ENCODE data around the gene ZNF333.
"Not testable (repeated sequence)": the region's sequence is repeated elsewhere in the genome, so short reads cannot be mapped to it uniquely, and the experiment has no call there.

The ZNF333 gene

DNA sequence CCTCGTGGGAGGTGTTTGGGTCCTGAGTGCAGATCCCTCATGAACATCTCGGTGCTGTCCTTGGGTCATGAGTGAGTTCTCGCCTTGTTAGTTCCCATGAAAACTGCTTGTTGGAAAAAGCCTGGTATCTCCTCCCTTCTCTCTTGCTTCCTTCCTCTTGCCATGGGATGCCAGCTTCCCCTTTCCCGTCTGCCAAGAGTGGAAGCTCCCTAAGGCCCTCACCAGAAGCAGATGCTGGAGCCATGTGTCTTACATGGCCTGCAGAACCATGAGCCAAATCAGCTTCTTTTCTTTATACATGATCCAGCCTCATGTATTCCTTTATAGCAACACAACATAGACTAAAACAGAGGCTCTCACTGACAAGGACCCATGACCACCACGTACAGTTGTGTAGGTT, 80.3 kb downstream of the ZNF333 start:
- no peak for DNase-seq

DNA sequence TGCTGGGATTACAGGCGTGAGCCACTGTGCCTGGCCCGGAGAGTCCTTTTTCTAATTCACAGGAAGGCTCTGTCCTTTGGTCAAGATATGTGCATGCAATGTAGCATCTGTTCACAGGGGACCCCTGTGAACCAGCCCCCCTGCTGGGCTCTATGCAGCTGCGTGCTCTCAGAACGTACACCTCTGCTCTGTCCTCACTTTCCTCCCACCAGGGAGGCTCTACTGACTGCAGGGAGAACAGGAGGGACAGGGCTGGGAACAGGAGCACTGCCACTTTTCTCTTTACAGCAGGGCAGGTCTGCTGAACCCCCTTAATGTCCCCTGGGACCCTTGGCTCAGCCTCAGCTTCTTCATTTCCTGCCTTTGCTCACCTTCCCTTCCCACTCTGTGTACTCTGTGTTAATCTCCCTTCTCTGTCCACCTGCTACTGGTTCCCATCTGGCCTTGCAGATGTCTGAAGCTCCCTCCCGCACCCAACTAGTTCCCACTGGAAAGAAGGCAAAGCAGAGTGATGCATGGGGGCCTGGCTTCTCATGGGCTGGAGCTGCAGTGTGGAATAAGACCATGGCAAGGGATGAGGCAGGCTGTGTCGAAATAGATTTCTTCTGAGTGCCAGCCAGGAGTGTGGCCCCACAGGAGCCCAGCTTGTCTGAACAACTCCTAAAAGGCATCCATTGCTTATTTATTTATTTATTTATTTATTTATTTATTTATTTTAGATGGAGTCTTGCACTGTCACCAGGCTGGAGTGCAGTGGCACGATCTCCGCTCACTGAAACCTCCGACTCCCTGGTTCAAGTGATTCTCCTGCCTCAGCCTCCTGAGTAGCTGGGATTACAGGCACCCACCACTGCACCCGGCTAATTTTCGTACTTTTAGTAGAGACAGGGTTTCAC, 81.3 kb downstream of the ZNF333 start:
- no peak for DNase-seq

DNA sequence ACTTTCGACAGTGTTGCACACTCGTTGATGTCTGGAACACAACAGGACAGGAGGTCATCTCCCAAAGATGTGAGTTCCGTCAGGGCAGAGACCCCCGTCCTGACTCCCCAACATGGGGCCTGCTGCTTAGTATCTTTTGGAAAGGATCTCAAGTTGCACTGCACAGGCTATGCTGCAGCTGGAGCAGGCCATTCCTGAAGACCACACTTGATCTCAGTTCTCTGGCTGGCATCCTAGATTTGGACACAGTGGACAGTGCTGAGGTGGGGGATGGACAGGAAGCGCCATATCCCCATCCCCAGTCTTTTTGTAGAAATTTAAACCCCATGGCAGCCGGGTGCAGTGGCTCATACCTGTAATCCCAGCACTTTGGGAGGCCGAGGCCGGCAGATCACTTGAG, 82.6 kb downstream of the ZNF333 start:
- no peak for DNase-seq

DNA sequence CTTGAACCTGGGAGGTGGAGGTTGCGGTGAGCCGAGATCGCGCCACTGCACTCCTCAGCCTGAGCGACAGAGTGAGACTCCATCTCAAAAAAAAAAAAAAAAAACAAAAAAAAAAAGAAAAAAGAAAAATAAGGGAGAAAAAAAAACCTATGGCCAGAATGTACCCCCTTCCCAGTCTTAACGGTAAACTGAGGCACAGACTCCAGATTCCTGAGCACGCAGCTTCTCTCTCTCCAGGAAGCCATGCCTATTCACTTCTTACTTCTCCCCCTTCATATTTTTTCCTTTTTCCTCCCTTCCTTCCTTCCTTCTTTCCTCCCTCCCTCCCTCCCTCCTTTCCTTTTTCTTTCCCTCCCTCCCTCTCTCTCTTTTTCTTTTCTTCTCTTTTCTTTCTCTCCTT, 83.1 kb downstream of the ZNF333 start:
- no peak for DNase-seq

DNA sequence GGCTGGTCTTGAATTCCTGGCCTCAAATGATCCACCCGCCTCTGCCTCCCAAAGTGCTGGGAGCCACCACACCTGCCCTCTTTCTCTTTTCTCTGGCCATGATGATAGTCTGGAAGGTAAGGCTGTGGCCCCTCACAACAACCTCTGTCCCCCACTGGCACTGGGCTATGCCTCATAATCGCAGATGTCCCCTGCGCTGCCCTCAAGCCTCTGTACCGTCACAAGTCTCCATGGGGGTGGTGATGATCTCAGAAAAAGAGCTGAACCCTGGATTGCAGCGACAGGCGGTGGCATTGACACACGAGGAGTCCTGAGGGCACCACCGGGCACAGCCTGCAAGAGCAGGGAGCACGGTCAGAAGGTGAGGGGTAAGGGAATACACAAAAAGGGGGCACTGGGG, 83.9 kb downstream of the ZNF333 start:
- DNase-seq = not testable (repeated sequence)

DNA sequence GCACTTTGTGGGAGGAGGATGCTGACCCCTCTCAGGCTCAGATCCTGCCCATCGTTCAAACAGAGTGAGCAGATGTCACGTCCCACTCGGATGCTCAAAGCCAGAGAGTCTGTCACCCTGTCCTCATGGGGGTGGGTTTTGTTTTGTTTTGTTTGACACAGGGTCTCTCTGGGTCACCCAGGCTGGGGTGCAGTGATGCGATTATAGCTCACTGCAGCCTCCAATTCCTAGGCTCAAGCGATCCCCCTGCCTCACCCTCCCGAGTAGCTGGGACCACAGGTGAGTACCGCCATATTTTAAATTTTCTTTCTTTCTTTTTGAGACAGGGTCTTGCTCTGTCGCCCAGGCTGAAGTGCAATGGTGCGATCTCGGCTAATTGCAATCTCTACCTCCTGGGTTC, 84.5 kb downstream of the ZNF333 start:
- no peak for DNase-seq

DNA sequence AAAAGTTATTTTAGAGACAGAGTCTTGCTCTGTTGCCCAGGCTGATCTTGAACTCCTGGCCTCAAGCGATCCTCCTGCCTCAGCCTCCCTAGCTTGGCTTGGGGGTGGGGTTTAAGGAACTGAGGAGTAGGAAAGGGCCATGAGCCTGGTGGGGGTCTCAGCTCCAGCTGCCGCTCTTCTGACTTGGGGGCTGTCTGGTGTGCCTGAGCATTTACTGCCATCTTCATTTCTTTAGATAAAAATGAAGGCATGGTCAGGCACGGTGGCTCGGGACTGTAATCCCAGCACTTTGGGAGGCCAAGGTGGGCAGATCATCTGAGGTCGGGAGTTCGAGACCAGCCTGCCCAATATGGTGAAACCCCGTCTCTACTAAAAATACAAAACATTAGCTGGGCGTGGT, 85.5 kb downstream of the ZNF333 start:
- not testable (repeated sequence) for DNase-seq

DNA sequence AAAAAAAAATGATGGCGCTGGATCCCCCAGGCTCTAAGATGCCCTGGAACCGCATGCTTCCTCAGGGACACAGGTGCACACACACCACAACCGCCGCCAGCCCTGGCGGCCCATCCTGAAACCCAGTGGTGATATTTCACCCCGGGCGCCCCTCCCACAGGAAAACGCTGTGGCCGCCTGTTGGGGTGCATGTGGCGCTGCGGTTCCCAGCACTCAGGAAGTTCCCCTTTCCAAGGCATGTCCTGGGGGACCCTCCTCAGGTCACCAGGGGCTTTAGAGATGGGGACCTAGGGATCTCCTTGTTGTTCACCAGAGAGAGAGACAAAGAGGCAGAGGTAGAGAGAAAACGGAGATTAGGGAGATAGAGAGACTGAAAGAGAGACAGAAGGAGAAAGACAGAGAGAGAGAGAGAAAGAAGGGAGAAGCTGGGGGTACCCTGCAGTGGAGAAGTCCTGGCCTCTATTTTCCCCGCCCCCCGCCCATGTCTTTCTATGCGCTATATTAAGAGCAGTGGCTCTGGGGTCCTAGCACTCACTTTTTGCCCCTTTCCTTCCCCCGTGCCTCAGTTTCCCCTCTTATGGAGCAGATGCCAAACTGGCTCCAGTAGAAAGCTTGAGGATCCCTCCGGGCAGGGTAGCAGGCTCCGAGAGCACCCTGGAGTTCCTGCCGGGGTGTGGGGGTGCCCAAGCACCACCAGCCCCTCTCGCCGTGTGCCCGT, 86.2 kb downstream of the ZNF333 start:
- DNase-seq = no peak

DNA sequence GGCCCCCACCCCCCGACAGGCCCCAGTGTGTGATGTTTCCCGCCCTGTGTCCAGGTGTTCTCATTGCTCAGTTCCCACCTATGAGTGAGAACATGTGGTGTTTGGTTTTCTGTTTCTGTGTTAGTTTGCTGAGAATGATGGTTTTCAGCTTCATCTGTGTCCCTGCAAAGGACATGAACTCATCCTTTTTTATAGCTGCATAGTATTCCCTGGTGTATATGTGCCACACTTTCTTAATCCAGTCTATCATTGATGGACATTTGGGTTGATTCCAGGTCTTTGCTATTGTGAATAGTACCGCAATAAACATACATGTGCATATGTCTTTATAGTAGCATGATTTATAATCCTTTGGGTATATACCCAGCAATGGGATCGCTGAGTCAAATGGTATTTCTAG, 87.8 kb downstream of the ZNF333 start:
- DNase-seq = not testable (repeated sequence)

DNA sequence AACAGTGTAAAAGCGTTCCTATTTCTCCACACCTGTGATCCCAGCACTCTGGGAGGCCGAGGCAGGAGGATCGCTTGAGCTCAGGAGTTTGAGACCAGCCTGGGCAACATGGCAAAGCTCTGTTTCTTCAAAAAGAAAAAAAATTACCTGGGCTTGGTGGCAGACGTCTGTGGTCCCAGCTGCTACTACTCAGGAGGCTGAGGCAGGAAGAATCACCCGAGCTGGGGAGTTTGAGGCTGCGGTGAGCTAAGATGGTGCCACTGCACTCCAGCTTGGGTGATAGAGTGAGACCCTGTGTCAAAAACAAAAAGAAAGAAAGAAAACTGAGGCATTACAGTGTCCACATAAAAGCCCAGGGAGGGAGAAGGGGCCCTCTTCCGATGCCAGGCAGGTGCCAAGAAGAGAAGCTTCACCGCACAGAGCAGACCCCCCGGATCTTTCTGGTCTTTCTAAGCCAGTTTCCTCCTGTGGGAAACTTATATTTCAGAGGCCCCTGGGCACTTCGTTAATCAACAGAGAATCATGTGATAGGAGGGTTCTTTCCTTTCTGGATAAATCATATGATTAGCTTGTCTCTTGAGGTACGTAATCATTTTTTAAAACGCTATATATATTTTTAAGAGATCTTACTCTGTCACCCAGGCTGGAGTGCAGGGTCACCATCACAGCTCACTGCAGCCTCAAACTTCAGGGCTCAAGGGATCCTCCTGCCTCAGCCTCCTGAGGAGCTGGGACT, 88.4 kb downstream of the ZNF333 start, which contains the start of gene ADGRE2:
Gene ADGRE2, minus strand, starts transcription at position 451 of the 736 bp plus-strand sequence. CDS start 1,804 bp downstream, outside the sequence.
- DNase-seq = not testable (repeated sequence)

DNA sequence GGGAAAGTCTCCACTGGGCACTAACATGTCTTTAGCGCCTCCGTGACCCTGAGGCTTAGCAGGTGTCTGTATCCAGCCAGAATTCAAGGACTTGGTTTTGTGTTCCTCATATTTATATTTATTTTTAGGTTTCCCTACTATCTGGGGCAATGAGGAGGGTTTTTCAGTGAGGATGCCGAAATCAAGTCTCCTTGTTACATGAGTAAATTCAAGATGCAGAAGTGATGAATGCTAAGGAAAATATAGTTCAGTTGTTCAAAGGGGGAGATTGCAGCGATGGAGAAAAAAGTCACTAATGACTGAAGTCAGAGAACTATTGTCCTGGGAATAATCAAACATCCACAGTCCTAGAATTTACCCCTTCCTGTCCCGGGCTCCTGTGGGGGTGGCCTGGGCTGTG, 89.3 kb downstream of the ZNF333 start:
- DNase-seq = no peak

DNA sequence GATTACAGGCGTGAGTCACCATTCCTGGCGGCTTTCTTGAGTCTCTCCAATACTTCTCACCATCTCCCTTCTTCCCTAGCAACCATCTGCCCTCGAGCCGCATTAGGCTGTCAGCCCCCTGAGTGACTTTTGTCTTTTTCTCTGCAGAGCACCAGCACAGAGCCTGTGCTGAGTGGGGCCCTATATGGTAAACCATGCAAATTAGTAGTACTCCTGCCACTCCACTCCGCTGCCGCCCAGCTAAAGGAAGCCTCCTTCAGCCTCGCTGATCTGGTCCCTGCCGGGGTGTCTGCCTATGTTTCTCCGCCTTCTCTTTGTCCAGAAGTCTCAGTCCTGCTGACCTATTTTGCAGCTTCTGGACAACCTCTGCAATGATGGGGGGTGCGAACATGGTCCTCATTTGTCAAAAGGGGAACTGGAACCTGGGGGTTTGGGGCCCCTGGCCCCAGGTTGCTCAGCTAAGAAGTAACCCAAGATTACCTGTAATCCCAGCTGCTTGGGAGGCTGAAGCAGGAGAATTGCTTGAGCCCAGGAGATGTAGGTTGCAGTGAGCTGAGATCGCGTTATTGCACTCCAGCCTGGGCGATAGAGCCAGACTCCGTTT, 90.9 kb downstream of the ZNF333 start:
- DNase-seq = not testable (repeated sequence)

DNA sequence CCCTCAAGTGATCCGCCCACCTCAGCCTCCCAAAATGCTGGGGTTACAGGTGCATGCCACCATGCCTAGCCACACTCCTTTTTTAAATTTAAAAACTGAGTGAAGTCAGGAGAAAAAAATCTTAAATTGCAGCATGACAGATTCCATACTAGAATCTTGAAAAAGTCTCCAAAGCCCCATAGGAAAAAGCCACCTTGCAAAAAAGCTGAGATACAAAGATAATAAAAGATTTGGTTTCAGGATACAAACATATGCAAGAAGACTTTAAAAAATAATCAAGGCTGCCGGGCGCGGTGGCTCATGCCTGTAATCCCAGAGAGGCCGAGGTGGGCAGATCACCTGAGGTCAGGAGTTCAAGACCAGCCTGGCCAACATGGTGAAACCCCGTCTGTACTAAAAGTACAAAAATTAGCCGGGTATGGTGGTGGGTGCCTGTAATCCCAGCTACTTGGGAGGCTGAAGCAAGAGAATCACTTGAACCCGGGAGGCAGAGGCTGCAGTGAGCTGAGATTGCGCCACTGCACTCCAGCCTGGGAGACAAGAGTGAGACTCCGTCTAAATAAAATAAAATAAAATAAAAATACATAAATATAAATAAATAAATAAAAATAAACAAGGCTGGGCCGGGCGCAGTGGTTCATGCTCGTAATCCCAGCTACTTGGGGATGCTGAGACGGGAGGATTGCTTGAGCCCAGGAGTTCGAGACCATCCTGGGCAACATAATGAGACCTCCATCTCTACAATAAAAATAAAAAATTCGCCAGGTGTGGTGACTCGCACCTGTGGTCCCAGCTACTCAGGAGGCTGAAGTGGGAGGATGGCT, 92.1 kb downstream of the ZNF333 start:
- DNase-seq = not testable (repeated sequence)

DNA sequence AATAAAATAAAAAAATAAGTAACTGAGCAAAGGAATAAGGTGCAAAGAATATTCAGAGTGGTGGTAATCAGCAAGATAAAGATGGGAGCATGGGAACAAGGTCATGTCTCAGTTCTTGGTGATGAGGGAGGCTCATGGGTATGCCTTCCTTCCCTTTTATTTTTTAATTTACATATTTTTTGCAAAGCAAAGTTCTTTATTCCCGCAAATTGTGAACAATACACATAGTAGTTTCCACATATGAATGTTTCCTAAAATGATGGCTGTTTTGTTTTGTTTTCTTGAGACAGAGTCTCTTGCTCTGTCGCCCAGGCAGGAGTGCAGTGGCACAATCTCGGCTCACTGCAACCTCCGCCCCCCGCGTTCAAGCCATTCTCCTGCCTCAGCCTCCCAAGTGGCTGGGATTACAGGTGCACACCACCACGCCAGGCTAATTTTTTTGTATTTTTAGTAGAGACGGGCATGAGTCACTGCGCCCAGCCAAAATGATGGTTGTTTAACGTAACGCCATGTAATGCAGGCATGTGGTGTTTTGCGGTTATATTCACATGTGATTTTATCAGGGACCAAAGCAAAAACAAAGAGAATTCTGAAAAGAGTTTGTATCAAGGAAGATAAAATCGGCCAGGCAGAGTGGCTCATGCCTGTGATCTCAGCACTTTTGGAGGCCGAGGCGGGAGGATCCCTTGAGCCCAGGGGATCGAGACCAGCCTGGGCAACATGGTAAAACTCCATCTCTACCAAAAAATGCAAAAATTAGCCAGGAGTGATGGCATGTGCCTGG, 93.0 kb downstream of the ZNF333 start:
- DNase-seq = no peak

Data from activated gamma-delta T cell (primary cell).